C4-2B (cell line): Measurements from ENCODE around the gene ATP2C1.
"Not testable (repeated sequence)": the region's sequence is repeated elsewhere in the genome, so short reads cannot be mapped to it uniquely, and the experiment has no call there.

Experiments
- ZFX ChIP-seq: fragments of 450-650 bp; IDR thresholded peaks from 2 replicates; pipeline ENCODE4 v1.6.1; 2017
- TF ChIP-seq, protein P1 (sequence below): fragments of 450-650 bp; conservative IDR thresholded peaks from 2 replicates; pipeline ENCODE4 v1.5.1; 2017; ENCODE audit warnings: mild to moderate bottlenecking

- TF ChIP-seq, protein P1, sequence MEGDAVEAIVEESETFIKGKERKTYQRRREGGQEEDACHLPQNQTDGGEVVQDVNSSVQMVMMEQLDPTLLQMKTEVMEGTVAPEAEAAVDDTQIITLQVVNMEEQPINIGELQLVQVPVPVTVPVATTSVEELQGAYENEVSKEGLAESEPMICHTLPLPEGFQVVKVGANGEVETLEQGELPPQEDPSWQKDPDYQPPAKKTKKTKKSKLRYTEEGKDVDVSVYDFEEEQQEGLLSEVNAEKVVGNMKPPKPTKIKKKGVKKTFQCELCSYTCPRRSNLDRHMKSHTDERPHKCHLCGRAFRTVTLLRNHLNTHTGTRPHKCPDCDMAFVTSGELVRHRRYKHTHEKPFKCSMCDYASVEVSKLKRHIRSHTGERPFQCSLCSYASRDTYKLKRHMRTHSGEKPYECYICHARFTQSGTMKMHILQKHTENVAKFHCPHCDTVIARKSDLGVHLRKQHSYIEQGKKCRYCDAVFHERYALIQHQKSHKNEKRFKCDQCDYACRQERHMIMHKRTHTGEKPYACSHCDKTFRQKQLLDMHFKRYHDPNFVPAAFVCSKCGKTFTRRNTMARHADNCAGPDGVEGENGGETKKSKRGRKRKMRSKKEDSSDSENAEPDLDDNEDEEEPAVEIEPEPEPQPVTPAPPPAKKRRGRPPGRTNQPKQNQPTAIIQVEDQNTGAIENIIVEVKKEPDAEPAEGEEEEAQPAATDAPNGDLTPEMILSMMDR = not testable (repeated sequence)
- TF ChIP-seq ZFX = not testable (repeated sequence)
Observed at GRCh38 chr3:130972592-130972991, 78.7 kb downstream of the ATP2C1 start.
